PC-9 (cell line): ENCODE data around the gene ERRFI1.
"Not testable (repeated sequence)": the region's sequence is repeated elsewhere in the genome, so short reads cannot be mapped to it uniquely, and the experiment has no call there.

ENCODE experiments used
- CTCF ChIP-seq: fragments of 200-600 bp; sonication (generic); conservative IDR thresholded peaks from 2 replicates; pipeline ENCODE4 v1.6.1; 2017; ENCODE audit warnings: mixed run types, antibody characterized with exemption, mild to moderate bottlenecking, moderate library complexity
- EZH2 ChIP-seq: fragments of 200-600 bp; sonication (generic); IDR thresholded peaks from 2 replicates; pipeline ENCODE4 v1.8.0; 2017; ENCODE audit warnings: antibody characterized with exemption, low read depth

GRCh38 chr1:8049229-8049628 lies 23.1 kb upstream of the ERRFI1 start:
- not testable (repeated sequence) for TF ChIP-seq CTCF, EZH2
